K562 (cell line): ENCODE data around the gene APC. TPM values are rescaled to one million over a fixed set of nuclear protein-coding genes. Genes with fewer than 3 reads are reported as not detected.

Source experiments
- ATAC-seq: fragments of 200-7000 bp; cut with Tn5 transposase; 3 replicates; pipeline ENCODE4 v1.9.1; 2020; ENCODE audit warnings: moderate library complexity
- BruUV-seq: library from RNA; stranded (reverse); fragments of 400-500 nt; replicated peaks from 2 replicates; lab custom pipeline; 2021; lab: Mats Ljungman, UMichigan
- CTCF ChIA-PET: fragments of 300-600 bp; formaldehyde crosslinking; extraction: SDS; loops from one replicate; lab custom pipeline; 2021; ENCODE audit warnings: low intra/inter-chr PET ratio; lab: Yijun Ruan, JAX
- POLR2A ChIA-PET: fragments of 300-600, 350-650 bp; sonication (Branson Sonifier 250); formaldehyde crosslinking; extraction: SDS; loops from one replicate; lab custom pipeline; 2021; ENCODE audit warnings: antibody characterized with exemption, inconsistent platforms; lab: Yijun Ruan, JAX
- DNase-seq, 4 experiments: peaks; one replicate each; pipeline versions ENCODE4 v3.0.0 to v3.0.0-alpha.2; 2011 to 2018; ENCODE audit warnings: low spot score in 3 of 4, mixed read lengths in 3 of 4; ENCODE audit errors: extremely low read depth in 1 of 4
- FAIRE-seq: peaks from 2 replicates; lab custom pipeline; 2011; peaks lifted over from hg19 to GRCh38; lab: Jason Lieb, UNC
- H2AFZ ChIP-seq: 2 replicates; pipeline ENCODE4 v1.6.0; 2011; ENCODE audit warnings: low read depth, low read length, control low read depth, inconsistent platforms
- H3K27ac ChIP-seq: fragments of 200-600 bp; 3 replicates; pipeline ENCODE4 v1.8.0; 2011; ENCODE audit warnings: low read depth, mild to moderate bottlenecking, control low read depth, inconsistent platforms, low read length, moderate library complexity, mixed read lengths; ENCODE audit errors: extremely low read depth
- H3K27me3 ChIP-seq, 2 experiments: fragments of 300-600 bp in 1 of 2; 2 replicates in 1 of 2; 3 replicates in 1 of 2; pipeline versions ENCODE4 v1.6.0 to v1.8.0; 2011; ENCODE audit warnings: inconsistent platforms in 2 of 2, low read length in 2 of 2, mild to moderate bottlenecking in 1 of 2, mixed read lengths in 1 of 2, moderate library complexity in 1 of 2; ENCODE audit not compliant: control insufficient read depth in 2 of 2, insufficient read depth in 2 of 2
- H3K36me3 ChIP-seq: fragments of 300-600 bp; 3 replicates; pipeline ENCODE4 v1.8.0; 2011; ENCODE audit warnings: mild to moderate bottlenecking, low read length, inconsistent platforms; ENCODE audit not compliant: control insufficient read depth, insufficient read depth
- H3K4me1 ChIP-seq, 2 experiments: fragments of 200-600 bp in 1 of 2; replicated peaks in 1 of 2; 2 replicates in 1 of 2; 3 replicates in 1 of 2; pipeline versions ENCODE4 v1.5.1 to v1.8.0; 2011; ENCODE audit warnings: inconsistent platforms in 2 of 2, low read length in 2 of 2, mild to moderate bottlenecking in 1 of 2, mixed read lengths in 1 of 2, moderate library complexity in 1 of 2; ENCODE audit not compliant: control insufficient read depth in 2 of 2, insufficient read depth in 2 of 2
- H3K4me2 ChIP-seq: 2 replicates; pipeline ENCODE4 v1.6.1; 2011; ENCODE audit warnings: low read length, control low read depth, inconsistent platforms, mixed read lengths; ENCODE audit not compliant: insufficient read depth
- H3K4me3 ChIP-seq: fragments of 200-600 bp; sonication (generic), shearing (Covaris generic); 2 replicates; pipeline ENCODE4 v1.5.1; 2016; ENCODE audit warnings: control low read depth, inconsistent platforms
- H3K79me2 ChIP-seq: fragments of 200-600 bp; 3 replicates; pipeline ENCODE4 v1.8.0; 2011; ENCODE audit warnings: low read length, inconsistent platforms; ENCODE audit not compliant: control insufficient read depth, insufficient read depth
- H3K9ac ChIP-seq, 2 experiments: 2 replicates each; pipeline versions ENCODE4 v1.6.0 to v1.6.1; 2011; ENCODE audit warnings: low read depth in 2 of 2, low read length in 2 of 2, control low read depth in 1 of 2, inconsistent platforms in 1 of 2, mild to moderate bottlenecking in 1 of 2, mixed read lengths in 1 of 2; ENCODE audit not compliant: insufficient read depth in 1 of 2
- H3K9me1 ChIP-seq: one replicate; pipeline ENCODE4 v1.6.0; 2011; ENCODE audit warnings: inconsistent platforms, mild to moderate bottlenecking, low read length, moderate library complexity; ENCODE audit not compliant: control insufficient read depth, insufficient read depth
- H3K9me3 ChIP-seq: replicated peaks from 2 replicates; pipeline ENCODE4 v1.5.1; 2011; ENCODE audit warnings: low read depth, low read length, inconsistent platforms; ENCODE audit not compliant: control insufficient read depth, insufficient read depth
- H4K20me1 ChIP-seq: replicated peaks from 2 replicates; pipeline ENCODE4 v1.6.1; 2011; ENCODE audit warnings: low read length, inconsistent platforms, mixed read lengths; ENCODE audit not compliant: control insufficient read depth, insufficient read depth
- HNRNPLL ChIP-seq: fragments of 200-400 bp; formaldehyde crosslinking; IDR thresholded peaks from 2 replicates; pipeline ENCODE4 v1.6.1; 2017; ENCODE audit warnings: low read length, low read depth, mild to moderate bottlenecking; ENCODE audit not compliant: poor library complexity, severe bottlenecking
- PYGO2 ChIP-seq: fragments of 450-650 bp; IDR thresholded peaks from 2 replicates; pipeline ENCODE4 v1.6.1; 2016; ENCODE audit warnings: mild to moderate bottlenecking, missing genetic modification characterization, moderate library complexity, missing compliant biosample characterization
- RCOR1 ChIP-seq, 2 experiments: IDR thresholded peaks; 2 replicates each; pipeline ENCODE4 v1.6.1; 2012; ENCODE audit warnings: low read depth in 2 of 2, low read length in 2 of 2, borderline replicate concordance in 1 of 2, improper control_type of control experiment in 1 of 2
- TAF1 ChIP-seq: IDR thresholded peaks from 2 replicates; pipeline ENCODE4 v1.6.1; 2011; ENCODE audit warnings: mild to moderate bottlenecking, low read length, moderate library complexity; ENCODE audit not compliant: insufficient read depth, control insufficient read depth, severe bottlenecking; ENCODE audit errors: extremely low read depth
- TEAD1 ChIP-seq, 2 experiments: fragments of 450-650 bp in 1 of 2; sonication (generic) in 1 of 2; formaldehyde crosslinking; IDR thresholded peaks; 2 replicates each; pipeline versions ENCODE4 v1.4.0 to v1.8.0; 2020 to 2022; ENCODE audit warnings: mild to moderate bottlenecking in 2 of 2, missing genetic modification reagents in 1 of 2
- UBTF ChIP-seq, 2 experiments: IDR thresholded peaks; 2 replicates each; pipeline ENCODE4 v1.6.1; 2012; ENCODE audit warnings: improper control_type of control experiment in 2 of 2, low read depth in 2 of 2, low read length in 2 of 2, borderline replicate concordance in 1 of 2
- XRCC5 ChIP-seq: fragments of 200-400 bp; formaldehyde crosslinking; IDR thresholded peaks from 2 replicates; pipeline ENCODE4 v1.6.1; 2017; ENCODE audit warnings: low read depth, mild to moderate bottlenecking, low read length
- ZFP91 ChIP-seq: sonication (generic); formaldehyde crosslinking; IDR thresholded peaks from 2 replicates; pipeline ENCODE4 v1.8.0; 2022; ENCODE audit warnings: mild to moderate bottlenecking, missing genetic modification reagents
- ZNF212 ChIP-seq: fragments of 450-650 bp; formaldehyde crosslinking; IDR thresholded peaks from 2 replicates; pipeline ENCODE4 v1.4.0; 2020; ENCODE audit warnings: mild to moderate bottlenecking
- ZNF384 ChIP-seq: IDR thresholded peaks from 2 replicates; pipeline ENCODE4 v1.6.1; 2012; ENCODE audit warnings: low read depth, low read length, improper control_type of control experiment
- ZNF444 ChIP-seq: fragments of 250-450 bp; sonication (Bioruptor Pico); IDR thresholded peaks from 2 replicates; pipeline ENCODE4 v1.4.0; 2020; ENCODE audit warnings: mild to moderate bottlenecking, moderate library complexity
- WGBS: fragments of 100-300 bp; shearing (Covaris generic); methylation state at CpG from one replicate; pipeline ENCODE4 v1.1.6; 2016; ENCODE audit warnings: low coverage, mixed read lengths; ENCODE audit not compliant: insufficient coverage; ENCODE audit errors: missing lambda C conversion rate; 5-methylcytosine and 5-hydroxymethylcytosine counted together
- in situ Hi-C: fragments of 300-500 bp; cut with MboI; formaldehyde crosslinking; loops from 4 replicates; pipeline ENCODE4 v1.15.0; 2018; ENCODE audit warnings: inconsistent platforms, mixed read lengths
- intact Hi-C: fragments of 100-400 bp; cut with micrococcal nuclease; formaldehyde crosslinking; loops from 2 replicates; pipeline ENCODE4 v1.14.2; 2022
- polyA plus RNA-seq, 8 experiments: library from polyadenylated mRNA; depleted of rRNA in 4 of 8; stranded (reverse) in 5 of 8; unstranded in 3 of 8; fragments of >200 nt; fragmentation: Nextera tagmentation in 2 of 8; fragmentation: Illumina TruSeq in 1 of 8; extraction: Ambion mirVana in 2 of 8; extraction: Trizol in 1 of 8; gene quantifications; 2 replicates each; pipeline versions ENCODE4 v1.2.1 to v1.2.3, GENCODE V29; 2011 to 2014; ENCODE audit warnings: inconsistent platforms in 1 of 8, missing spikeins in 1 of 8
- total RNA-seq, 7 experiments: library from RNA; depleted of rRNA in 6 of 7; stranded (reverse); fragments of >200 nt in 6 of 7; fragmentation: Illumina TruSeq in 2 of 7; extraction: Trizol in 2 of 7; gene quantifications; 2 replicates each; pipeline versions ENCODE4 v1.2.1 to v1.2.3, GENCODE V29; 2011 to 2021; ENCODE audit warnings: low replicate concordance in 1 of 7
- TF ChIP-seq, protein P1 (sequence below): sonication (generic); formaldehyde crosslinking; IDR thresholded peaks from 2 replicates; pipeline ENCODE4 v1.8.1; 2023; ENCODE audit warnings: mild to moderate bottlenecking, missing genetic modification reagents

APC gene
- total and polyA plus RNA-seq, 9 of the 15 experiments (the other 6 are each of a cell fraction or from before 2014, with no cell fraction given): 5.7 to 29.5 (median 15.4) TPM

GRCh38 chr5:112812549-112812948 lies 74.9 kb downstream of the APC start:
- Histone ChIP-seq H3K9me1 (no peaks in the 10 kb centered on the region), H3K4me3 (no peak overlapping the region), H3K36me3 (peaks cover 21% of the 10 kb centered on the region), H3K27ac (no peak overlapping the region), H2AFZ (no peak overlapping the region), H3K27me3 (no peaks in the 10 kb centered on the region), H3K4me2 (no peak overlapping the region), H3K4me1 (no peaks in the 10 kb centered on the region), H3K79me2 (no peaks in the 10 kb centered on the region), H3K9me3 (no peaks in the 10 kb centered on the region), H3K9ac (no peak overlapping the region), H4K20me1 (no peaks in the 10 kb centered on the region)
- no peak for FAIRE-seq
- BruUV-seq: no TSS peak
- TF ChIP-seq PYGO2 (tag) (no peak), HNRNPLL (no peak), ZFP91 (CRISPR knock-in tag) (no peak), ZNF444 (no peak), TEAD1 (CRISPR knock-in tag; IDR thresholded peaks at IDR 0.05) (no peak), UBTF (IDR thresholded peaks at IDR 0.05; ENCODE audit: borderline replicate concordance in 1 of 2, low read depth in 2 of 2, low read length in 2 of 2) (no peak), TAF1 (no peak), RCOR1 (IDR thresholded peaks at IDR 0.05; ENCODE audit: borderline replicate concordance in 1 of 2, low read depth in 2 of 2, low read length in 2 of 2) (no peak), ZNF384 (no peak), ZNF212 (no peak), XRCC5 (no peak)
- TF ChIP-seq, protein P1, sequence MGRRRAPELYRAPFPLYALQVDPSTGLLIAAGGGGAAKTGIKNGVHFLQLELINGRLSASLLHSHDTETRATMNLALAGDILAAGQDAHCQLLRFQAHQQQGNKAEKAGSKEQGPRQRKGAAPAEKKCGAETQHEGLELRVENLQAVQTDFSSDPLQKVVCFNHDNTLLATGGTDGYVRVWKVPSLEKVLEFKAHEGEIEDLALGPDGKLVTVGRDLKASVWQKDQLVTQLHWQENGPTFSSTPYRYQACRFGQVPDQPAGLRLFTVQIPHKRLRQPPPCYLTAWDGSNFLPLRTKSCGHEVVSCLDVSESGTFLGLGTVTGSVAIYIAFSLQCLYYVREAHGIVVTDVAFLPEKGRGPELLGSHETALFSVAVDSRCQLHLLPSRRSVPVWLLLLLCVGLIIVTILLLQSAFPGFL: no peak
- intact Hi-C loops (no loop called here), in situ Hi-C loops (no loop called here)
- WGBS: 80% methylated on average over 1 of the region's 1 CpG
- ATAC-seq: no peak
- ChIA-PET POLR2A (interaction anchor here (0.8 kb wide), 1 partner anchor 283 kb away, joined by 3 read pairs; no protein-coding TSS in a partner anchor), CTCF (no interaction called here)
- DNase-seq: no peak
